ENCODE measurements around the gene ACSL6. TPM values are rescaled to one million over a fixed set of nuclear protein-coding genes. Genes with fewer than 3 reads are reported as not detected.

ACSL6 gene
- total RNA-seq, 1 donor from 2014 or later: 2.5 TPM

DNA sequence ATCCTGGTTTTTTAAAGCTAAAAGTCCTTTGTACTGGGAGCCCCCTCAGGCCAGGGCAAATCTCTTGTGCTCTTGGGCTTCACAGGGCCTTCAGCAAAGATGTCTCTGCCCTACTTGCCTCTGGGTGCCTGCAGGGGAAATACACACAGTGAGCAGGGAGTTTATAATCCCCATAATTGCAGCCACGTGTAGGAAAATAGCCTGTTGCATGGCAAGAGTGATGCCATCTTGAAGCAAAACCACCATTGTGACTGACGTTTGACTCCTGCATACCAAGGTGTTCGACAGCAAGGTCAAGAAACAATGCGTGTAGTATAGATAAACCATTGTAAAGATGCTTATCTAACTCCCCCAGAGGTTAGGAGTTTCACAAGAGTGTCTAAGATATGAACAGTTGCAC is 37.6 kb upstream of the ACSL6 start:
- no peak for DNase-seq

DNA sequence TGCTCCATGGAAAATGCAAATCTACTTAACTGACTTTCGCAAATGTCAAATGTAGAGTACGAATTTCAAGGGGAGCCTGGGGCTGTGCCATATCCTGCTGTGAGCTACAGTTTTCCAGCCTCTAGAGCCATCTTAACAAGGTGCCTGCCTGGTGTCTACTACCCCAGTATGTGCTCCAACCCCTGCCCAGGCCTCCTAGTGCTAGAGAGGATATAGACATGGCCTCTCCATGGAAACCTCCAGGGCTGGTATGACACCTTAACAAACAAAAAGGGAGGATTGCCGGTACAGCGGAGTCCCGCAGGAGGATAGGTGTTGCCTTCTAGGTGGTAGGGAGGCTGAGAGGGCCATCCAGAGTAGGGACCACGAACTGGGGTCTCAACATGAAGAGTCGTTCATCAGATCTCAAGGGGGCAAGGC is 35.4 kb upstream of the ACSL6 start:
- DNase-seq: no peak

DNA sequence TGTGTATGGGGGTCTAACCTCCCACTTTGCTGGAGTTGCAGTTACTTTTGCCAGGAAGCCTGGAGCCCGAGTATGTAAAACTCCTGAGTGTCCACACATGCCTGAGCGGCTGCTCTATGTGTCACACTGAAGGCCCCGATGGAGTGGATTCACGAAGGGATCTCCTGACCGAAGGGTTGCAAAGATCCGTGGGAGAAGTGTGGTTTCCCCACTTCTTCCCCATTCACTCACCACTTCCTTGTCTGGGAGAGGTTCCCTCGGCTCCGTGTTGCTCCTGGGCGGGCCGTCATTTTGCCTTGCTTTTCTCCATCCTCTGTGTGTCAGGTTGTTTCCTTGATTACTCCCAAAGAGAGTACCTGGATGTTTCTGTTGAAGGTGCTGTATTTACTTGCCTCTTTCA is 32.7 kb upstream of the ACSL6 start:
- DNase-seq: no peak

DNA sequence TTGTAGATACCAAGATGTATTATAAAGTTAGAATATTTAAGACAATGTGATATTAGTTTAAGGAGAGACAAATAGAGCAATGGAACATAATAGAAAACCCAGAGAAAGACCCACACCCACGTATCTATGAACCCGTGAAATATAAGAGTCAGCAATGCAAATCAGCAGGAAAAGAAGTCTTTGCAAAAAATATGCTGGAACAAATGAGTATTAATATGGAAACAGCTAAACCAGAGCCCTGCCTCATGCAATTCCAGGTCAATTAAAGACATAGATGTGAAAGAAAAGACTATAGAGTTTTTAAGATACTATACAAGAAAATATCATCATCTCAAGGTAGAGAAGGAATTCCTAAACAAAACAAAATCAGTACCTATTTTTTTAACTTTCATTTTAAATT is 25.9 kb upstream of the ACSL6 start:
- no peak for DNase-seq

DNA sequence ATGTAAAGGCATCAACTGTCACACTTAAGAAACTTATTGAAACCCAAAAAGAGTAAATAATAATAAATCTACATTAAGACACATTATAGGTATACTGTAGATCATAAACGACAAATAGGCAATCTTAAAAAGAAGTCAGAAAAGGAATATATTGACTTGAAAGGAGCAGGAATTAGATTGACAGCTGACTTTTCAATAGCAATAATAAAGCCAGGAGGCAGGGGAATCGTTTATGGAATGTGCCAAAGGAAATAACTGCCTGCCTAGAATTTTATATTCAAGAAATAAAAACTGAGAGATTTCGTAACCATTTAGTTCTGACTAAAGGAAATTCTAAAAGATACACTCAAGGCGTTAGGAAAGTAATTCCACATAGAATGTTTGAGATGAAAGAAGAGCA is 21.7 kb upstream of the ACSL6 start:
- DNase-seq: no peak

DNA sequence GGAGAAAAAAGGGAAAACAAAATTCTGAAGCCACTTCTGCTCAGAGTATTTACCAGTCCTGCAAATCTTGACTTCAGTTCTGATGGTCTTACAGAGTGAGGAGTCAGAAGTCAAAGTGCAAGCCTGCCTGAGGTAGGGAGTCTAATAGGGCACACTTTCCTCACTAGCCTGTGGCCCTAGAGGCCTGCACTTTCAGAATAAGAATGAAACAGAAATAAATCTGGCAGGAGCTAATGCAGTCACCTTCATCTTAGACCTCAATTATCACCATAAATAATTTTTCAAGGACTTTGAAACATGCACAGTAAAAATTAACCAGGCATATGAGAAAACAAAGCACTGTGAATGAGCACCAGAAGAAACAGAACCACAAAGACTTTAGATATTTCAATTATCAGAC is 20.7 kb upstream of the ACSL6 start:
- DNase-seq: no peak

DNA sequence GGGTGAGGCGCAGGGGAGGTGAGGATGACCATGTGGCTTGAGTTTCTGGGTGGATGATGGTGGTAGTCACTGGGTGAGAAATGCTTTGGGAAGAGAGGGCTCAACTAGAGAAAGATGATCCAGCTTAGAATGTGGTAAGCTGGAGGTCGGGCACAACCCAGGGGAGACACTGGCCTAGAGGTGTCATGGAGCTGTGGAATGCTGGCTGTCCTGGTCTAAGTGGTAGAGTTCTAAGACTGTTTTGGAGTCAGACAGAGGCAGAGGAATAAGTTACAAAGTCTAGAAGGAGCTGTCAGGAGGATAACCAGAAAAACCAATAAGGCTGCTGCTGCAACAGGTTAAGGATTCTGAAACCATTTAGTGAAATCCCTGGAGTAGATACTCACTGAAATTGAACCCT is 19.2 kb upstream of the ACSL6 start:
- no peak for DNase-seq

DNA sequence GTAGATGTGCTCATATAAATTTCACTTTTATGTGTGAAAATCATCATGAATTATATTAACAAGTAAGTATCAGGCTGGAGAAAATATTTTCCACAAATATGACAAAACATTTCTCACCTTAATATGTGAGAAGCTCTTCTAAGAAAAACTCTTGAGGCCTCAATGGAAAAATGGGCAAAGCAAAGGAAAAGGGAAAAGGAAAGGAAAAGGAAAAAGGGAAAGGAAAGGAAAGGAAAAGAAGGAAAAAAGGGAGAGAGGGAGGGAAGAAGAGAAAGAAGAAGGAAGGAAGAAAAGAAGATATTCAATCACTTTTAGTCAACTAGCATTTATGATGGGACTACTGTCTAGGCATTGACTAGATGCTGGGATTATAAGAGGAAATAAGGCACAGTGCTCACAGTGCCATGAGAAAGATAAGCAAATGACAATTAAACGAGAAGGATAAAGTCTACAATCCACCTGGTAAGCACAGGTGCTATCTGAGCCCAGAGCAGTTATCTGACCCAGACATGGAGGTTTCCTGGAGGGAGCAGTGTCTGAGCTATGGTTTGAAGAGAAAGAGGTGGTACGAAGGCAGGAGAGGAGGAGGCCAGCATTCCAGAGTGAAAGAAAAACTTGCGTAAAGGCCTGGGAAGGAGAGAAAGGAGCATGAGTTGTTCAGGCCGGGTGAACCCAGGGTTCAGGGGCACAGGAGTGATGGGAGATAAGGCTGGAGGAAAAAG is 18.3 kb upstream of the ACSL6 start:
- DNase-seq: no peak

DNA sequence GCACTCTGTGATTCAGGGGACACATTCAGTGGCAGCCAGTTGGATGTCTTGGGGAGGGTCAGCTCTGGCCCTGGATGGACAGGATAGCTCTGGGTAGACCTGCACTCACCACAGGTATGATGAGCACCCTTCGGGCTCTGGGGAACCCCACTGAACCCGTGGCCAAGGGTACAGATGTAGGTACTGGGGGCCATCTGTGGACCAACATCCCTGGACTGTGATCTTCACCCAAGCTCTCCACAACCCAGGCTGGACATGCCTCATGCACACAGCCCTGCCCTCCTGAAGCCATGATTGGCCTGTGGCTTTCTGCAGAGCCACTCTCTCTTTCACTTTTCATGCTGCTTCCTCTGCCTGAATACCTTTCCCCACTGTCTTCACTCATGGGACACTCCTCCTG is 15.6 kb upstream of the ACSL6 start:
- no peak for DNase-seq

DNA sequence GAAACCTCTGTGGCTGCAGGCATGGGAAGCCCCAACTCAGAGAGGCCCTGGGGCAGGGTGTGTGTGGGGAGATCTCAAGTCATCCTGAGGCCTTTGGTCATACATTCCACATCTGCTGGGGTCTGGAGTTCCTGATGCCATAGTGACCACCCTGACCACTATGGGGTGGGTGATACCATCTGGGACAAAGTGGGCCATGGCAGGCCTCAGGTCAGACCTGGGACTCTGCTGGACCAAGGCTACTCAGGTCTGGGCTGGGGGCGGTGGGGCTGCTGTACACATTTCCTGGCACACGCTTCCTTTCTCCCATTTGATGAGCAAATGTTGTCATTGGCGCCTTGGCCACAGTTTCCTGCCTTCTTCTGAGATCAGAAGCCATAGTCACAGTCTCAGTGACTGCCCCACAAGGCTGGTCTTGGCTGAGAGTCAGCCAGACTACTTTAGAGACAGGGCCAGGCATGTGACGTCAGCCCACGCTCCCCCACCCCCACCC is 15.1 kb upstream of the ACSL6 start:
- no peak for DNase-seq

DNA sequence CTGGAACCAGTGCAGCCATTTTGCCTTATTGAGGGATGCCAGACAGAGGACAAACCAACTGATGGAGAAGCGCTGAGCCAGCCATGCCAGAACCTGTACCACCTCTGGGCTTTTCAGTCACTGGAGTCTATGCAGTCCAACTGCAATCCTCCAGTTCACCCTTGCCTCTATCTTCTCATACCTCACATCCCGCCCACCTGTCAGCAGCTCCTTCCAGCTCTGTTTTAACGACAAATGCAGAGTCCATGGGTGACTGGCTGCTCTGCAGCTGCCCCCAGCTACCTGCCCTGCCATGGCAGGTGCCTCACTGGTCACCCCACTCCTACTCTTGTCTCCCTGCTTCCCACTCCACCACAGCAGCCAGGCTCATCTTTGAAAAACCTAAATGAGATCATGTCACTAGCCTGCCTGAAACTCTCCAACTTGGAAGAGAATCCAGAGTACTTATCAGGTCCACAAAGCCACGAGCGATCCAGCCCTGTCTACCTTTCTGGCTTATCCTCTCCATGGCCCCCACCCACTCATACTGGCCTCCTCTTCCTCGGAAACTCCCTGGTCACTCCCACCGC is 14.0 kb upstream of the ACSL6 start:
- DNase-seq: no peak

DNA sequence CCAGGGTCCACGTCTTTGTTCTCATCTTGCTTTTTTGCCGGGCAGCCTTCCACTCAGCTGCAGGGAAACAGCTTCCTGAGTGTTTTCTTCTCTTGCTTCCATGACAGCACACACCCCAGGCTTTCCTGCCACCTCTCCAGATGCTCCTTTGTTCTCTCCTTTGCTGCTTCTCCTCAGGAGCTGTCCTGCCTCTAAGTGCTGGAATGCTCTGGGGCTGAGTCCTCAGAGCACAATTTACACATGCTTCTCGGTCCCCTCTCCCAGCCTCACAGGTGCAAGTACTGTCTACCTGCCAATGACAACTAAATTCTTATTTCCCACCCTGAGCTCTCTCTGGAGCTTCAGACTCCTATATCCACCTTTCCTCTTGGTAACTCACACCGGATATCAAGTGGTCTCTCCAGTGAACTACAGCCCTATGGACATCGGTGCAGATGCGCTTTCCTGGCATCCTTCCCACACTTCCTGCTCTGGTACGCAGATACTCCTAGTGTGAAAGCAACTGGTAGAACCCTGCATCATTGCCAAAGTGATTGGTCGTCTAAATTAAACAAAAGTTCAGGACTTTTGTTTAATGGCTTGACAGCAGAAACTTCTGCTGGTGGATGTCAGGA is 13.4 kb upstream of the ACSL6 start:
- no peak for DNase-seq

DNA sequence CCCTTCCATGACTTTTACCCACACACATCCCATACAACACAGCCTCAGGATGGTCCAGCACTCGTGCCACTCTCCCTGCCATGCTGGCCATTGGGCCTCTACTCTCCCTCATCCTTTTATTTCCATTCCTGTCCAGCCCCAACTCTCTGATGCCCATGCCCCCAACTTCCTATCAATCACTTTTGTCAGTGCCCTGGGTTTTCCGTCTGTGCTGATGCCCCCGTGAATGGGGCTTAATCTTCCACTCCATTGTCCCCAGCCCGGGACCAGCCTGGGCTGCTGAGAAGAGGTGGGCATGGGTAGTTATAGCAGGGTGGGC is 12.6 kb upstream of the ACSL6 start:
- DNase-seq: no peak

DNA sequence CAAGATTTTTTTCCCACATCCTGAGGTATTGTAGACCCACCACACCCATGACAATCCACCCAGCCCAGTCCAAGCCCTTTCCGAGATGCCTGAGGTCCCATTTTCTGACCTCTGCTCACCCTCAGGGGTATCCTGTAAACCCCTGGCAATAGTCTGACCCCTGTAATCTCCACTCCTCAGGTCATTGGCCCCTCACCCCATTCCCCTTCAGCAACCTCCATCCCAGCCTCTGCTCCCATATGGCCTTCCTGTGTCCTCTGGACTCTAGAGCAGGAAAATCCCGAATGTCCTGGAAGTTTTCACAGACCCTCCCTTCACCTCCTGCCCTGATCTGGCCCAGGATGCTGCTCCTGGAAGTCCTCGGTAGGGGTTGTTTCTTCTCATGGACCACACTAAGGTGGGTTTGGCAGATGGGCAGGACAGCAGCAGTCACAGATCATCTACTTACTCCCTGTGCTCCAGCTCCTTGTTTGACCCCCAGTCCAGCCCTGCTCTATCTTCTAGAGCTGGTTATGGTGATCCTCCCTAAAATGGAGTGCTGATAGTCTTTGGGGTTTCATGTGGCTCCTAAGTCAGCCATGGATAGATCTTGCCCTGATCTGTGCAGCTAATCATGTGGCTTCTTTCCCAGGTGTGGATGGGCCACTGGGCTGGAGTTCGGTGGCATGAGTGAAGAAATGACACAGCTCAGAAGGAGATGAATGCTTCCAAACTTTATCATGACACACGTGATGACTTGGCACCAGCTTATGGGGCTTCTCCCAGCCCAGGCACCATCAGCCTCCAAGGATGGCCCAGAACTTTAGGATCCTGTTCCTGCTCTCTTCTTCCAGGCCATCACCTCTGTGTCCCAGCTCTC is 12.0 kb upstream of the ACSL6 start:
- no peak for DNase-seq

DNA sequence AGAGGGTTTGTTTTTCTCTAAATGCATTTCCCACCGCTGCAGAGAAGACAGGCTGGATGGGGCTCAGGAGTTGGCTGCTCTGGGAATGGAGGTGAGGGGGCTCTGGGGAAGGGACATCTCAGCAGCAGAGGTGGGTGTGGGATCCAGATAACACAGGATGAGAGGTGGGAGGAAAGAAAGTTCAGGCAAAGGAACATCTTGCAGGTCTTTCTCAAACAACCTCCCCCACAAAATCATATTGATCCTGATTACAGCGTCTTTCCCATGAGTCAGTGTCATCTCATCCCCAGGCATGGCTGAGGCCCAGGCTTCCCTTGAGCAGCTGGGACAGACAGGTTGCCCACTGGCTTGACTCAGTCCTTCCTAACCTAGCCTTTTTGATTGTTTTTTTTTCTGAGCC is 11.3 kb upstream of the ACSL6 start:
- no peak for DNase-seq

DNA sequence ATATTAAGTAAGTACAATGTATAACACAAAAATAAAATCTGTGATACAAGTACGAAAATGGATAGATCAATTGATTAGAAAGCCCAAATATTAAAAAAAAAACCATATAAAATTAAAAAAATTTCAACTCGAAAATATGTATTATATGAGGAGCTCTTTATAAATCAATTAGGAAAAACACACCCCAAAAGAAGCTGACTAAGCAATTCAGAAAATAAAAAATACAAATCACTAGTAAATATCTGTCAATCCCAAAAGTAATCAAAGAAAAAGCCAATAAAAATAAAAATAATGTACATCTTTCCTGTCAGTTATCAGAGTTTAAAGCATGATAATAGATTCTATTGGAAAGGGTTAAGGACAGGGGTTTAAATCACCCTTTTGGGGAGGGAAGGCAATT is 10.2 kb upstream of the ACSL6 start:
- no peak for DNase-seq

DNA sequence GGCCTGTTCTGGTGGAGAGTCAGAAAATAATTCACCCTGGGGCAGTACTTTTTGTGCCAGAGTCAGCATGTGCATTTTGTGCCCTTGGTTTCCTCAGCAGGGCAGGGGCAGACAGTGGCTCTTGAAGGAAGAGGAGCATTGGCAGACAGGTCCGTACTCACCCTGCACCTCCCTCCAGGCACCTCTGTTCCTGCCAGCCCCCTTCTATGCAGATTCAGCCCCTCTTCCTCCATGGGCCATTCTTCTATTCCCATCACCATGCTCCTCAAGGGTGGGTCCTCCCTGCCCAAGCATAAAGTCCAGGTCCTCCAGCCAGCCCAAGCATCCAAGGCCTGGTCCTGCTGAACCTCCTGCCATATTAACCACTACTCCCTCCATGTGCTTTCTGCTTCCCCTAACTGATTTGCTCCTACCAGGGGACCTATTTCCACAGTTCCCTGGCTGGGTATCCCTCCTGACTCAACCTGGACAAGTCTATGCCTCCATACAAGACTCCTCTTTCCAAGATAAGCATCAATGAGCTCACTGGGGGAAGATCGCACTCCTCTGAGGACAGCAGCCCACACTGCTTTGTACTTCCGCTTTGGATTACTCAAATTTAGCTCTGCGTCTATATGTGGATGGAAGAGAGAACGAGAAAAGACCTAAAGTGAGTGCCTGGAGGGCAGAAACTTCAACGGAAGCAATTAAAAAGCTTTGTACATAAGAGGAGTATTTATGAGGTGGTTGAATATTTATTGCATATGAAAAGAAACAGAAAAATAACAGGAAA is 9.3 kb upstream of the ACSL6 start:
- no peak for DNase-seq

DNA sequence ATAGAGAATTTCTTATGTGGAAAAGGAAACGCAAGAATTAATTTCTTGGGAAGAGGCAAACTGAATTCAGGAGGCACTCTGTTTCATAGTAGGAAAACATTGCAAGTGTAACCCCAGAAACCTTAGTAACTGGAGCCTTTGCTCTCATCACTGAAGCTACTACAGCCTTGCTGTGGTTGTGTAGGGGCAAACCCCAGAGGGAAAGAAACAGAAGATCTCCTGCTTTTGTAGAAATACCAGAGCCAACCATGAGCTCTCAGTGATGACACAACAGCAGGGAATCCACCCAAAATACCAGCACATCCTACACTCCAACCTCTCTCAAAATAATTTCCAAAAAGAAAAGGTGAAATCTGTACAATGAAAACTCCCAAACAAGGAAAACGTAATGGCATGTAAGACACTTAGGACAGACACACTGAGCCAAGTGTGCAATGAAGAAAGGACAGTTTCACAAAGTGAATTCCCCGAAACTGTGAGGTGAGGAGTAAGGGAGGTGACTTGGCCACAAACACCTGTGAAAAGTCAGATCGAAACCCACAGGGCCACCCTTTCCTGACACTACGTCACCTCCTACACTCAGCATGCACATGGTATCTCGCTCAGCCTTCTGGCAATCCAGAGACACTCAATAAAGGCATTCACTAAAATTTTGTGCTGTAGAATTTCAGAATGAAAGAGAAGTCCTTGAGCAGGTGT is 8.5 kb upstream of the ACSL6 start:
- DNase-seq: no peak

DNA sequence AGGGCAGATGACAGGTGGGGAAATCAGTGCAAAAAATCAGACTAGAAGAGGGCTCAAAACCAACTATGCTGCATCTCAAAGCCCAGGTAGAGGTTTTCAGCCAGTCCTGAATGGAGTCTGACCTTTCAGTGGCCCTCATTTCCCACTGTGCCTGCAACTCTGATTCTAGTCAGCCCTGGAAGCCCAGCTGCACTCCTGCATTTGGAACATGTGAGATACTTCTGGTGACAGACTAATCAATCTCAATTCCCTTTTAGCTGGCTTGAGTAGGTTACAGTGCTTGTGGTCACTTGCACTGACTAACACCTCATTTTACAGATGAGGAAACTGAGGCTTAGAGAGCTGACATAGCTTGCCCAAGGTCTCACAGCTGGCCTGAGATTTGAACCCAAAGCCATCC is 7.9 kb upstream of the ACSL6 start:
- no peak for DNase-seq

DNA sequence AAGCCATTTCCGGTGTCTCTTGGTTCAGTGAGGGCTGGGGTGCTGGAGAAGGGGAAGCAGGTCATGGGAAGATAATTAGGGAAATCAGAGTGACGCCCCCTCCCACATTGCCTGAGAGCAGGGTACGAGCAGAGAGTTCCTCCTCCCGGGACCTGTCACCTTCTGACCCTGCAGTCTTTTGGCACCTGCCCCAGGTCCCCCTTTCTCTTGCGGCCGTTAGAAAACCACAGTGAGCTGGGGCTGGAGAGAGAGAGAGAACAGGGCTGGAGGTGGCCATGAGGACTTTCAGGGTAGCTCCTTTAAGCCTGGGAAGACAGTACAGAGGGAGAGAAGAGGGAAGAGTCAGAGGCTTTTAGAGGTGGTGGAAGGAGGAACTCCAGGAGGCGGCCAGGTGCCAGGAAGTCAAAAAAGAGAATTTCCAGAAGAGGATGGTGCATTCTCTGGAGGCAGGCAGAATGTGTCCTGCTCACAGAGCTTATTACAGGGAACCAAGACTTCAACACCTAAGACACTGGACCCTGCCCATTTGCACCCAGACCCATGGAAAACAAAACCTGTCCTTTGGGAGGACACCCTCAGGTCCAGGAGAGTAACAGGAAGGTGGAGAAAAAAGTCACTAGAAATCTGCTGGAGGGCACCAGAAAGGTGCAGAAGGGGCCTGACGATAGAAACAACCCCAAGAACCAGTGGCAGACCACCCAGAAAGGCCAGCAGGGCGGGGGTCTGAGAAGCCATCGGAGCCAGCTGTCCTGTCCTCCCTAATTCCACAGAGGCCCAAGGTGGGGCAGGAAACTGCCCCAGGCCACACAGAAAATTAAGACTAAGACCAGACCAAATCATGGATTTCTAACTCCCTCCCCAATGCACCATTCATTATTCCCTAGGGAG is 6.5 kb upstream of the ACSL6 start:
- no peak for DNase-seq

DNA sequence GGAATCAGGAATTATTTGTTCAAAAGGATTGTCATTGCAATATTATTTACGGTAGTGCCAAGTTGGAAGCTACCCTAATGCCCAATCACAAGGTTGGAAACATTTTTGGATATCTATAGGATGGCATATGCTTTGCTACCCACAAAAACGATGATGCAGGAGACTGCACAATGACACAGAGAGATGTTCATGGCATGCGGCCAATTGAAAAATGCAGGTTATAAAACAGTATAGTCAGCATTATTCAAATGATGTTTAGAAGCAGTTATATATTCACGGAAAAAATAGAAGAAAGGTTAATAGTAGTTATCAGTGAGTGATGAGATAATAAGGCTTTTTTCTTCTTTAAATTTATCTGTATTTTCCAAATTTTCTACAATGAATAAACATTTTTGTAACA is 5.9 kb upstream of the ACSL6 start:
- DNase-seq: no peak

All from tongue (tissue), 2 donors.